Measurements from ENCODE around the gene SIDT1.
"Not testable (repeated sequence)": the region's sequence is repeated elsewhere in the genome, so short reads cannot be mapped to it uniquely, and the experiment has no call there.

SIDT1 gene

DNA sequence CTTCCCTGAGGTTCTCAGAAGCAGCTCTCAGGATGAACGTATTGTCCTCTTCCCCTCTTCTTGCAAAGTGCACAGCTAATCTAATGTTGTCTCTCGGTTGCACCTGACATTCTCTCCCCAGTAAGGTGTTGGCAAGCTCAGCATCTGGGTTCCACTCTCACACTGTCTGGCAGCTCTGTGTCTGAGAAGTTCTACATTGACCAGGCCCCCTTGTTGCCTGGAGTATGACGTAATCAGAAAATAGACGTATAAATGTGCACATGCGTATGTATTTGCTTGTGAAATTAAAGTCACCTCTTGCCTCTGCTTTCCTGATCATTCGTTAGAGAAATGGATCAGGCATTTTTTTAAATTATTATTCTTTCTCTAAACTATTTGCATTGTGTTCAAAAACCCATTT, 96.4 kb downstream of the SIDT1 start:
- in situ Hi-C loops (cut with HindIII; ENCODE audit: low pct_ligation_motif_present, low sequenced_read_pairs): no loop called here

DNA sequence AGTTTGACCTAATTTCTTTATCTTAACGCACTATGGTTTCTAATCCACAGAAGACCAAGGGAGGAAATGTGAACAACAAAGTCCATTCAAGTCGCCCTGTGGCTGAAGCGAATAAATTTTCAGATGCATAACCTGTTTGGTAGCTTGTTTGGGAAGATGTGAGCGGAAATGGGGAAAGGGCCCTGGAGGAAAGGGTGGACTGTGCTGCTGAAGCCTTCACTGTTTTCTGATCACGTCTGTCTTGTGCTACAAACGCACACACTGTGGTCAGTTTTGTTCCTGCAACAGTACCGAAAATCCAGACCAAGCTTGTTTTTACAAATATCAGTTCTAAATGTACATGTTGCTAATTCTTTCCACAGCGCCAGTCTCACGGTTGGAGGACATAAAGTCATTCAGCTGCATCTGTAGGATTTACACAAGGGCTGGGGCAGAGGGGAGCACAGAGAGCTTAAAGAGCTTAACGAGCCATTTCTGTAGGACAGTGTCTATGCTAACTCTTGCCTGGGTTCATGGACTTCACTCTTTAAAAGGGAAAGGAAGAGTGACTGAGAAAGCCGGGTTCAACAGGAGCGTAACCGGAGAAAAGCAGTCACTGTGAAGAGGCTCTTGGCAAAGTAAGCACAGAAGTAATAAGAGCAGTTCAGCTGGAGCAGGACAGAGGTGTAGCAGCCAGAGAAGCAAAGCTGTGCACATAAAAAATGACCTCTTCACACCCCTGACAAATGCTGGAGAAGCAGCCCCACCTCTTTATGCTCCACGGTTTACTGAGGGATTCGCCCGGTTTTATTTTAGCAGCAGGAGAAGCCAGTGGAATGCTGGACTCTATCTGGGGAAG, 97.4 kb downstream of the SIDT1 start:
- no peak overlapping the region for H3K27ac ChIP-seq
- H3K4me3 ChIP-seq (ENCODE audit: low read depth, low read length): no peak overlapping the region
- no peaks in the 10 kb centered on the region for H3K27me3 ChIP-seq (replicated peaks)
- no peak for DNase-seq
- no peaks in the 10 kb centered on the region for H3K36me3 ChIP-seq (replicated peaks)
- TF ChIP-seq, protein P1, sequence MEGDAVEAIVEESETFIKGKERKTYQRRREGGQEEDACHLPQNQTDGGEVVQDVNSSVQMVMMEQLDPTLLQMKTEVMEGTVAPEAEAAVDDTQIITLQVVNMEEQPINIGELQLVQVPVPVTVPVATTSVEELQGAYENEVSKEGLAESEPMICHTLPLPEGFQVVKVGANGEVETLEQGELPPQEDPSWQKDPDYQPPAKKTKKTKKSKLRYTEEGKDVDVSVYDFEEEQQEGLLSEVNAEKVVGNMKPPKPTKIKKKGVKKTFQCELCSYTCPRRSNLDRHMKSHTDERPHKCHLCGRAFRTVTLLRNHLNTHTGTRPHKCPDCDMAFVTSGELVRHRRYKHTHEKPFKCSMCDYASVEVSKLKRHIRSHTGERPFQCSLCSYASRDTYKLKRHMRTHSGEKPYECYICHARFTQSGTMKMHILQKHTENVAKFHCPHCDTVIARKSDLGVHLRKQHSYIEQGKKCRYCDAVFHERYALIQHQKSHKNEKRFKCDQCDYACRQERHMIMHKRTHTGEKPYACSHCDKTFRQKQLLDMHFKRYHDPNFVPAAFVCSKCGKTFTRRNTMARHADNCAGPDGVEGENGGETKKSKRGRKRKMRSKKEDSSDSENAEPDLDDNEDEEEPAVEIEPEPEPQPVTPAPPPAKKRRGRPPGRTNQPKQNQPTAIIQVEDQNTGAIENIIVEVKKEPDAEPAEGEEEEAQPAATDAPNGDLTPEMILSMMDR (IDR thresholded peaks at IDR 0.05; ENCODE audit: low read depth, low read length, missing control alignments): no peak
- in situ Hi-C loops (cut with HindIII; ENCODE audit: low pct_ligation_motif_present, low sequenced_read_pairs): no loop called here

More for the DNA sequence above, 96.4 kb downstream of the SIDT1 start:
- H3K36me3 ChIP-seq (replicated peaks): no peaks in the 10 kb centered on the region
- H3K27me3 ChIP-seq (replicated peaks): no peaks in the 10 kb centered on the region
- no peak overlapping the region for H3K4me3 ChIP-seq (ENCODE audit: low read depth, low read length)
- TF ChIP-seq, protein P1 (IDR thresholded peaks at IDR 0.05; ENCODE audit: low read depth, low read length, missing control alignments): no peak
- DNase-seq: no peak
- no peak overlapping the region for H3K27ac ChIP-seq

DNA sequence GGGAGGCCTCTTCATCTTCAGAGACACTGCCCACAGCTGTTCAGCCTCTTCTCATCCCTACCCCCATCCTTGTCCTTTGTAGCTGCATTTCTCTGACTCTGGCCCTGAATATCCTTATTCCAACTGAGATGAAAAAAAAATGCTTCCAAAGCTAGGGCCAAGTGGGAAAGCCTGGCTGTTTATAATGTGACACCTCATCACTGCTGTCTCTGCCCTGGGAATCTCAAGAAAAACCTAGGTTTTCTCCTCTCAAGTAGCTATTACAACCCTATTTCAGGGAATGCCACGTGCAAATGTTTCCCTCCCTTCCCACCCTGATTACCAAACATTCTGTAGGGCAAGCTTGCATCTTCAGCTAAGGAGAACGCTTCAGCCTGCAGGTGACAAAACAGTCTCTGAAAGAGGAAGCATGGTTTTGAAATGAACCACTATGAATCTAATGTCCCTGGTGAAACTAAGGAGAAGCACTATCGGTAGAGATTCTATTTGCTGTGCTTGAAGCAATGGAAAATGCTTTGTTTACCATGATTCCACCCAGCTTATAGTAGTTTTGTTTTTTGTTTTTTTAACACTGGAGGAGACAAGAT, 98.7 kb downstream of the SIDT1 start:
- H3K27me3 ChIP-seq (replicated peaks): no peaks in the 10 kb centered on the region
- DNase-seq: no peak
- H3K4me3 ChIP-seq (ENCODE audit: low read depth, low read length): no peak overlapping the region
- in situ Hi-C loops (cut with HindIII; ENCODE audit: low pct_ligation_motif_present, low sequenced_read_pairs): no loop called here
- TF ChIP-seq, protein P1 (IDR thresholded peaks at IDR 0.05; ENCODE audit: low read depth, low read length, missing control alignments): no peak
- no peaks in the 10 kb centered on the region for H3K36me3 ChIP-seq (replicated peaks)
- H3K27ac ChIP-seq: no peak overlapping the region

DNA sequence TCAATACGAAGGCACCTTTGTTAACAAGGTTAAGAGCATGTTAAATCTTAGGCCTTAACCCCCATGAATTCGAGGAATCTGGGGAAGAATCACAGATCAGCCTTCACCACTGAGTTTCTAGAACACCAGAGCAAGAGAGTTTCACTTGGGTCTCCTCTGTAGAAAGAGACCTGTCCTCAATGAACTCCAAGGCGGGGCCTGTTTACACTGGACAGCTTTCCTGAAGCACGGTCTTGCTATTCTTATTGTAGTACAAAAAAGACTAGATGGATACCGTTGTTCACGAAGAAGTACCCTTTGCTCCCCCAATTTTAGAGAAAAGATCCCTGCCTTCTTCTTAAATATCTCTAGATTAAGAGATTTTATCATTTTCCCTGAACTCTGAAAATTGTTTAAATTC, 99.2 kb downstream of the SIDT1 start:
- no peak overlapping the region for H3K27ac ChIP-seq
- TF ChIP-seq, protein P1 (IDR thresholded peaks at IDR 0.05; ENCODE audit: low read depth, low read length, missing control alignments): no peak
- in situ Hi-C loops (cut with HindIII; ENCODE audit: low pct_ligation_motif_present, low sequenced_read_pairs): no loop called here
- no peaks in the 10 kb centered on the region for H3K27me3 ChIP-seq (replicated peaks)
- no peak for DNase-seq
- H3K36me3 ChIP-seq (replicated peaks): no peaks in the 10 kb centered on the region
- H3K4me3 ChIP-seq (ENCODE audit: low read depth, low read length): no peak overlapping the region

DNA sequence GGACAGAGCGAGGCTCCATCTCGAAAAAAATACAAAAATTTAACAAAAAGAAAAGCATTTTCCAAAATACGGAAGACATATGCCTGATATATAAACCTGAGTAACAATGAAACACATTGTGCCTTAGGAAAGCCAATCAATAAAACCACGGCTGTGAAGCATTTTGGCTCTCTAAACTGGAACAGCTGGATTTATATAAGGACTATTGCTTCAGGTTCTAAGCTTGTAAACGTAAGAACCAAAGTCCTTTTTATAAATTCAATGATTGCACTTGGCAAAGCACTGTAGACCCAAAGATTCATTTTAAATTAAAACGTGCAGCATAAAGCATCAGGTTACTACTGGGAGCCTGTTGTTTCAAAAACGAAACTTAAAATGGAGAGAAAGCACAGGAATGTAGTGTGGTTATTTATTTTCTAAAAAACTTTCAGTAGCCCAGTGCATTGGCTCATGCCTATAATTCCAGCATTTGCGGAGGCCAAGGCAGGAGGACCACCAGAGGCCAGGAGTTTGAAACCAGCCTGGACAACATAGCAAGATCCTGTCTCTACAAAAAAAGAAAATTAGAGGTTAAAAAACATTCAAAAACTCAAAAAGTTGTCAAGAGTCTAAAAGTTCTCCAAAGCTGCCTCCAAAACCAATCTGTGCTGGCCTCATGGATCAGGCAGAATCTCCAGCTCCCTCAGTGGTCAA, 102.6 kb downstream of the SIDT1 start:
- no peak for DNase-seq
- H3K4me3 ChIP-seq (ENCODE audit: low read depth, low read length): no peak overlapping the region
- H3K36me3 ChIP-seq (replicated peaks): no peaks in the 10 kb centered on the region
- in situ Hi-C loops (cut with HindIII; ENCODE audit: low pct_ligation_motif_present, low sequenced_read_pairs): no loop called here
- H3K27ac ChIP-seq: no peak overlapping the region
- no peaks in the 10 kb centered on the region for H3K27me3 ChIP-seq (replicated peaks)
- TF ChIP-seq, protein P1 (IDR thresholded peaks at IDR 0.05; ENCODE audit: low read depth, low read length, missing control alignments): no peak

DNA sequence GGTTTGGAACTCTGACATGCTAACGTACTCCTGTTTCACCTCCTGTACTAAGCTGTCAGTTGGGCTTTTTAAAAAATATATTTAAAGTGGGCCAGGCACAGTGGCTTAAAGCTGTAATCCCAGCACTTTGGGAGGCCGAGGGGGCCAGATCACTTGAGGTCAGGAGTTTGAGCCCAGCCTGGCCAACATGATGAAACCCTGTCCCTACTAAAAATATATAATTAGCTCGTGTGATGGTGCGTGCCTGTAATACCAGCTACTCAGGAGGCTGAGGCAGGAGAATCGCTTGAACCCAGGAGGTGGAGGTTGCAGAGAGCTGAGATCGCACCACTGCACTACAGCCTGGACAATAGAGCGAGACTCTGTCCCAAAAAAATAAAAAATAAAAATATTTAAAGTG, 103.7 kb downstream of the SIDT1 start:
- H3K27ac ChIP-seq; H3K4me3 ChIP-seq (ENCODE audit: low read depth, low read length); in situ Hi-C loops (cut with HindIII; ENCODE audit: low pct_ligation_motif_present, low sequenced_read_pairs); H3K27me3 ChIP-seq (replicated peaks); DNase-seq; H3K36me3 ChIP-seq (replicated peaks): not testable (repeated sequence)

All from brain microvascular endothelial cell (primary cell).